Esophagus squamous epithelium (tissue), 4 donors: ENCODE measurements around the gene BUD23.

Source experiments
- POLR2A ChIP-seq, 4 donors: fragments of 450-650 bp; IDR thresholded peaks; one replicate each; pipeline ENCODE4 v1.6.1; 2017; ENCODE audit warnings: antibody characterized with exemption in 4 of 4, mild to moderate bottlenecking in 4 of 4, moderate library complexity in 3 of 4
- TF ChIP-seq, protein P1 (sequence below), 6 experiments: fragments of 450-650 bp in 4 of 6; fragments of 200-600 bp in 2 of 6; sonication (generic) in 2 of 6; IDR thresholded peaks; one replicate each; pipeline ENCODE4 v1.5.1; 2016 to 2019; ENCODE audit warnings: antibody characterized with exemption in 6 of 6, mild to moderate bottlenecking in 4 of 6, moderate library complexity in 4 of 6

GRCh38 chr7:73671322-73671661, 12.1 kb upstream of the BUD23 start:
- TF ChIP-seq, protein P1, sequence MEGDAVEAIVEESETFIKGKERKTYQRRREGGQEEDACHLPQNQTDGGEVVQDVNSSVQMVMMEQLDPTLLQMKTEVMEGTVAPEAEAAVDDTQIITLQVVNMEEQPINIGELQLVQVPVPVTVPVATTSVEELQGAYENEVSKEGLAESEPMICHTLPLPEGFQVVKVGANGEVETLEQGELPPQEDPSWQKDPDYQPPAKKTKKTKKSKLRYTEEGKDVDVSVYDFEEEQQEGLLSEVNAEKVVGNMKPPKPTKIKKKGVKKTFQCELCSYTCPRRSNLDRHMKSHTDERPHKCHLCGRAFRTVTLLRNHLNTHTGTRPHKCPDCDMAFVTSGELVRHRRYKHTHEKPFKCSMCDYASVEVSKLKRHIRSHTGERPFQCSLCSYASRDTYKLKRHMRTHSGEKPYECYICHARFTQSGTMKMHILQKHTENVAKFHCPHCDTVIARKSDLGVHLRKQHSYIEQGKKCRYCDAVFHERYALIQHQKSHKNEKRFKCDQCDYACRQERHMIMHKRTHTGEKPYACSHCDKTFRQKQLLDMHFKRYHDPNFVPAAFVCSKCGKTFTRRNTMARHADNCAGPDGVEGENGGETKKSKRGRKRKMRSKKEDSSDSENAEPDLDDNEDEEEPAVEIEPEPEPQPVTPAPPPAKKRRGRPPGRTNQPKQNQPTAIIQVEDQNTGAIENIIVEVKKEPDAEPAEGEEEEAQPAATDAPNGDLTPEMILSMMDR (IDR thresholded peaks at IDR 0.05) = no peak
- TF ChIP-seq POLR2A (IDR thresholded peaks at IDR 0.05) = no peak
